Measurements from ENCODE around the gene SNCAIP.

DNA sequence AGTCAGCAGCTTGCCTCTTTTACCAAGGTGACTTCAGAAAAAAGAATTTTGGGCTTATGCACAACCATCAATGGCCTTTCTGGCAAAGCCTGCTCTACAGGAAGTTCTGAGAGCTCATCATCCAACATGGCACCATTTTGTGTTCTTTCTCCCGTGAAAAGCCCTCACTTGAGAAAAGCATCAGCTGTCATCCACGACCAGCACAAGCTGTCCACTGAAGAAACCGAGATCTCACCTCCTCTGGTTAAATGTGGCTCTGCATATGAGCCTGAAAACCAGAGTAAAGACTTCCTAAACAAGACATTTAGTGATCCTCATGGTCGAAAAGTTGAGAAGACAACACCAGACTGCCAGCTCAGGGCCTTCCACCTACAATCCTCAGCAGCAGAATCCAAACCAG, 111.2 kb downstream of the SNCAIP start:
- TF ChIP-seq POLR2A (IDR thresholded peaks at IDR 0.05; ENCODE audit: low read depth, low read length) (no peak), SMC3 (IDR thresholded peaks at IDR 0.05; ENCODE audit: low read depth, low read length) (no peak), RAD21 (IDR thresholded peaks at IDR 0.05; ENCODE audit: low read length) (no peak), CEBPB (IDR thresholded peaks at IDR 0.05; ENCODE audit: low read depth, low read length) (no peak), BHLHE40 (IDR thresholded peaks at IDR 0.05; ENCODE audit: low read depth, low read length) (no peak)
- TF ChIP-seq, protein P1, sequence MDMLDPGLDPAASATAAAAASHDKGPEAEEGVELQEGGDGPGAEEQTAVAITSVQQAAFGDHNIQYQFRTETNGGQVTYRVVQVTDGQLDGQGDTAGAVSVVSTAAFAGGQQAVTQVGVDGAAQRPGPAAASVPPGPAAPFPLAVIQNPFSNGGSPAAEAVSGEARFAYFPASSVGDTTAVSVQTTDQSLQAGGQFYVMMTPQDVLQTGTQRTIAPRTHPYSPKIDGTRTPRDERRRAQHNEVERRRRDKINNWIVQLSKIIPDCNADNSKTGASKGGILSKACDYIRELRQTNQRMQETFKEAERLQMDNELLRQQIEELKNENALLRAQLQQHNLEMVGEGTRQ (IDR thresholded peaks at IDR 0.05; ENCODE audit: low read depth, low read length): no peak

Data from IMR-90 (cell line).